LNCaP clone FGC (cell line): ENCODE results near the gene TM2D3.
"Not testable (repeated sequence)": the region's sequence is repeated elsewhere in the genome, so short reads cannot be mapped to it uniquely, and the experiment has no call there.

Experiments
- DNase-seq: peaks from one replicate; pipeline ENCODE4 v3.0.0-alpha.2; 2011; ENCODE audit warnings: low read depth
- H3K4me3 ChIP-seq: 2 replicates; pipeline ENCODE4 v1.5.1; 2011; ENCODE audit warnings: mild to moderate bottlenecking, low read depth, low read length, control low read depth
- TF ChIP-seq, protein P1 (sequence below): IDR thresholded peaks from 2 replicates; pipeline ENCODE4 v1.5.1; 2012; ENCODE audit warnings: mild to moderate bottlenecking; ENCODE audit not compliant: control insufficient read depth, insufficient read depth; ENCODE audit errors: extremely low read depth

The TM2D3 gene

DNA sequence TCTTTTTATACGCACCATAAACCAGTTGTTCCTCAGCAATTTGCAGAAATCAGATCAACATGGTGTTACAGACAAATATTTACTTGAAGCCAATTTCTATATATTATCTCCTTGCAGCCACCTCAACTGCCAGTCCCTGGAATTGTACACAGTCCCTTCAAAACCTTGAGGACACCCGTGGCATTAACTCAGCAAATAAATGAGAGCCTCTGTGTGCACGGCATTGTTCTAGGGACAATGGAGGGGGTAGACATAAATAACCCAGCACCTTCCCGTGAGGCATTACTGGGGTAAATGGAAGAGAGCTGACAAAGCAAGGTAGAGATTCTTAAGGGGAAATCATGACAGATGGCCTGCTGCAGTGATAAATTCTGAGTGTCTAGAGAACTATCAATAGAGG lies 12.5 kb downstream of the TM2D3 start:
- H3K4me3 ChIP-seq: no peak overlapping the region
- no peak for DNase-seq
- TF ChIP-seq, protein P1, sequence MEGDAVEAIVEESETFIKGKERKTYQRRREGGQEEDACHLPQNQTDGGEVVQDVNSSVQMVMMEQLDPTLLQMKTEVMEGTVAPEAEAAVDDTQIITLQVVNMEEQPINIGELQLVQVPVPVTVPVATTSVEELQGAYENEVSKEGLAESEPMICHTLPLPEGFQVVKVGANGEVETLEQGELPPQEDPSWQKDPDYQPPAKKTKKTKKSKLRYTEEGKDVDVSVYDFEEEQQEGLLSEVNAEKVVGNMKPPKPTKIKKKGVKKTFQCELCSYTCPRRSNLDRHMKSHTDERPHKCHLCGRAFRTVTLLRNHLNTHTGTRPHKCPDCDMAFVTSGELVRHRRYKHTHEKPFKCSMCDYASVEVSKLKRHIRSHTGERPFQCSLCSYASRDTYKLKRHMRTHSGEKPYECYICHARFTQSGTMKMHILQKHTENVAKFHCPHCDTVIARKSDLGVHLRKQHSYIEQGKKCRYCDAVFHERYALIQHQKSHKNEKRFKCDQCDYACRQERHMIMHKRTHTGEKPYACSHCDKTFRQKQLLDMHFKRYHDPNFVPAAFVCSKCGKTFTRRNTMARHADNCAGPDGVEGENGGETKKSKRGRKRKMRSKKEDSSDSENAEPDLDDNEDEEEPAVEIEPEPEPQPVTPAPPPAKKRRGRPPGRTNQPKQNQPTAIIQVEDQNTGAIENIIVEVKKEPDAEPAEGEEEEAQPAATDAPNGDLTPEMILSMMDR: no peak

DNA sequence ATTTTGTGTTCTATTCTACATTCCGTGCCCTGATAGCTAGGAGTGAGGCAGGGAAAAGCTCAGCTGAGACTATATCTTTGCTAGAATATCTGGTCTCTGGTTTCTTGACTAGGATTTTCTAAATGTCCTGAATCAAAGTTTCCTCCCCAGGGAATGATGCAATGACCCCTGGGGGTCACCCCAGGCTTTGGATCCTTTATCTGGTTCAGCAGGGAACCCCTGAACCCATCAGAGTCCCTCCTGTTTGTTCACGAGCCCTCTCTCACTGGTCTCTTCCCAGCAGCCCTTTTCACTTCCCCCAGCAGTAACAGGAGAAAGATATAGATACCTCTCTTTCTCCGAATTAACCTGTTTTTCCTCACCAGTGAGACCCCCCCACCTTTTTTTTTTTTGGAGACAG lies 14.3 kb downstream of the TM2D3 start:
- no peak overlapping the region for H3K4me3 ChIP-seq
- TF ChIP-seq, protein P1: no peak
- DNase-seq: no peak

DNA sequence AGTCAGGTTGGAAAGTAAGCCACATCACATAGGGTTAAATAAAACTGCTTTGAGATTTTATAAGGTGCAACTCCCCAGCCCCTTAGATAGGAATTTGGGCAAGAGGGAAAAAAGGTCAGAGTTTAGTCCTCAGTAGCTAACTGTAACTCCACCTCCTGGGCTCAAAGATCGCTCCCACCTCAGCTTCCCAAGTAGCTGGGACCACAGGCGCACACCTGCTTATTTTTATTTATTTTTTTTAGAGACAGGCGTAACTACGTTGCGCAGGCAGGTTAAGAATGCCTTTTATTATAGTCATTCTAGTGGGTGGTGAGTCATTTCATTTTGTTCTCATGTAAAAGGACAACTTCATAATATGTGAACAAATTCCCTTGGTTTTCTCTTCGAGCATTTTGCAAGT lies 14.7 kb downstream of the TM2D3 start:
- H3K4me3 ChIP-seq: no peak overlapping the region
- DNase-seq: no peak
- TF ChIP-seq, protein P1: no peak

DNA sequence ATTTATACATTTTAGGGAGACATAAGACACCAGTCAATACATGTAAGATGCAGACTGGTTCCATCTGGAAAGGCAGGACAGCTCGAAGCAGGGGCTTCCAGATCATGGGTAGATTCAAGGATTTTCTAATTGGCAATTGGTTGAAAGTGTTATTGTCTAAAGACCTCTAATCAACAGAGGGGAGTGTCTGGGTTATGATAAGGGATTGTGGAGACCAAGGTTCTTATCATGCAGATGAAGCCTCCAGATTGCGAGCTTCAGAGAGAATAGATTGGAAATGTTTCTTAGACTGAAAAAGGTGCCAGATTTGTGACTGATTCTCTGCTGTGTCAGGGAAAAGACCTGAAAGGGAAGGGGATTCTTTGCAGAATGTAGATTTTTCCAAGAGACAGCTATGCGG lies 15.1 kb downstream of the TM2D3 start:
- H3K4me3 ChIP-seq: no peak overlapping the region
- no peak for DNase-seq
- TF ChIP-seq, protein P1: no peak

DNA sequence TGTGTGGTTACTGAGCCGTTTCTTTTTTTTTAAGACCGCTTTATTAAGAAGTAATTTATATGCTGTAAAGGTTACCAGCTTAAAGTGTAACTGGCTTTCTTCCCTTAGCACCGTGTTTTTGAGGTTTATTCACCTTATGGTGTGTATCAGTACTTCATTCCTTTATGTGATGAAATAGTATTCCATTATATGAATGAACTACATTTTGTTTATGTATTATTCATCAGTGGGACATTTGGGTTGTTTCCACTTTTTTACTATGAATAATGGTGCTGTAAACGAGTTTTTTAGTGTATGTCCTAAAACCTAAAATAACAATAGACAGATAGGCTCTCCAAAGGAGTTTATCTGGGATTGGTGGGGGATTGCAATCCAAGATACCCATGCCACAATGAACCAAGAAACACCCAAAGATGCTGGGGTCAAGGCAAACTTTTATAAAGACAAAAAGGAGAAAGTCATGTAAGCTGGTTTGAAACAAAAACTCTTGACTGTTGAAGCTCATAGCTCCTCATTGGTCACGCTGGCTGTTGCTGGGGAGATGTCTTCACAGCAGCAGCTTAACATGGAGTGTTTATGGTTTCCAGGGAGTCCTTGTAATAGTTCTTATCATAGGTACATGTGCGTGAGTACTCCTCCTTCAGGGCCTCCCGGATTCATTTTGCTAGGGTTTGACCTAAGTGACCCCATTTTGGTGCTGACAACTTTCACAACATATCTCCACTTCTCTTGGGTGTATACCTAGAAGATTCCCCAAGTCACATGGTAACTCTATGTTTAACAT lies 16.0 kb downstream of the TM2D3 start:
- no peak for DNase-seq
- no peak overlapping the region for H3K4me3 ChIP-seq
- TF ChIP-seq, protein P1: no peak

DNA sequence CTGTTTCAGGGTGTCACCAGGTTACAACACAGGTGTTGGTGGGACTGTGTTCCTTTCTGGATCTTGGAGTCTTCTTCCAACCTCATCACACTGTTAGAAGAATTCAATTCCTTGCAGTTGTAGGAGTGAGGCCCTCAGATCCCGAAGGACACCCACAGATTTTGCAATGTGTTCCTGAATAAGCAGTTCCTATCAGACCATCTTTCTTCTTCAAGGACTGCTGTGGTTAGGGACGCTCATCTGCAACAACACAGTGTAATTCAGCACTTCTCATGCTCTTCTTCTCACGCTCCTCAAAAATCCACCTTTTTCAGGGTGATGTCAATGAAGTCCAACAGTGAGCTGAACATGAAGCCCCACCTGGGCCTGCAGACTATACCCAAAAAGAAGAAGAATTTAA lies 18.8 kb downstream of the TM2D3 start:
- DNase-seq: no peak
- no peak overlapping the region for H3K4me3 ChIP-seq
- TF ChIP-seq, protein P1: no peak

DNA sequence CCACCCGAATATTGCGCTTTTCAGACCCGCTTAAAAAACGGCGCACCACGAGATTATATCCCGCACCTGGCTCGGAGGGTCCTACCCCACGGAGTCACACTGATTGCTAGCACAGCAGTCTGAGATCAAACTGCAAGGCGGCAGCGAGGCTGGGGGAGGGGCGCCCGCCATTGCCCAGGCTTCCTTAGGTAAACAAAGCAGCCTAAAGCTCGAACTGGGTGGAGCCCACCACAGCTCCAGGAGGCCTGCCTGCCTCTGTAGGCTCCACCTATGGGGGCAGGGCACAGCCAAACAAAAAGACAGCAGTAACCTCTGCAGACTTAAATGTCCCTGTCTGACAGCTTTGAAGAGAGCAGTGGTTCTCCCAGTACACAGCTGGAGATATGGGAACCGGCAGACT lies 25.5 kb downstream of the TM2D3 start:
- H3K4me3 ChIP-seq, DNase-seq: not testable (repeated sequence)

DNA sequence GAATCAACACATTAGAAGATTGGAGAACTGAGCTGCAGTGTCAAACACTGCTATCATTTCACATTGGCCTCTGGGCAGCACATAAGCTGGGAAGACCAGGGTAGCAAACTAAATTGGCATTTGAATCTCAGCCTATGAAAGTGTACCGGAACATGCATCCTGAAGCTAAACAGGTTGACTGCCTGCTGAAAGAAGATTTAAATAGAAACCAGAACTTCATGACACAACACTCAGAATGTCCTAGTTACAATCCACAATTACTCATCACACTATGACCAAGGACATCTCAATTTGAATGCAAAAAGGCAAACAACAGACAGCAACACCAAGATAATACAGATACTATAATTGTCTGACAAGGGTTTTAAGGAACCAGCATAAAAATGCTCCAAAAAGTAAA lies 26.2 kb downstream of the TM2D3 start:
- no peak overlapping the region for H3K4me3 ChIP-seq
- no peak for DNase-seq
- TF ChIP-seq, protein P1: no peak
